ENCODE results near the gene SEPTIN6. TPM values are rescaled to one million over a fixed set of nuclear protein-coding genes. Genes with fewer than 3 reads are reported as not detected.

Gene SEPTIN6
- 10 to 100 TPM; 12.7 to 25.6 (median 19.6) TPM for total RNA-seq
- long read RNA-seq, partial matches to known transcripts: 6 of 11 reads
- long read RNA-seq, other reads (novel, unspliced or antisense): 1 of 11 reads

GRCh38 chrX:119693040-119693995 is at the start of gene SEPTIN6:
Gene SEPTIN6 (minus strand): TSS chrX:119693168. CDS start chrX:119693105, 63 bp downstream.
- WGBS (ENCODE audit: insufficient coverage, low coverage, low lambda C conversion rate, missing lambda C conversion rate): 14% methylated on average over 11 of the region's 59 CpGs
- DNase-seq (peak; percentile 67 to 78 (median 70)), ATAC-seq (peak; percentile 70 to 78 (median 72))
- Histone ChIP-seq H3K36me3 (no peaks in the 10 kb centered on the region), H3K27ac (peak within 1 kb of the TSS; percentile 49 to 88 (median 86)), H3K4me3 (peak within 1 kb of the TSS; percentile 63 to 68 (median 66)), H3K9me3 (no peaks in the 10 kb centered on the region), H3K27me3 (no peaks in the 10 kb centered on the region), H3K4me1 (no peaks in the 10 kb centered on the region)
- TF ChIP-seq POLR2A (IDR thresholded peaks at IDR 0.05) (peak; percentile 65), CTCF (IDR thresholded peaks at IDR 0.05) (no peak)
- intact Hi-C loops (cut with DNase I): no loop called here

GRCh38 chrX:119738742-119739141 is 45.8 kb upstream of the SEPTIN6 start:
- ATAC-seq (no peak), DNase-seq (no peak)
- 61% methylated on average over 4 of the region's 5 CpGs for WGBS (ENCODE audit: insufficient coverage, low coverage, low lambda C conversion rate, missing lambda C conversion rate)
- no peak overlapping the region for H3K4me3 ChIP-seq
- no peak for TF ChIP-seq CTCF (IDR thresholded peaks at IDR 0.05)
- TF ChIP-seq POLR2A (IDR thresholded peaks at IDR 0.05): no peak
- peaks cover 0 to 5% (median 0%) of the 10 kb centered on the region in 4 donors for H3K4me1 ChIP-seq
- no peaks in the 10 kb centered on the region for H3K27me3 ChIP-seq
- H3K36me3 ChIP-seq: no peaks in the 10 kb centered on the region
- no peak overlapping the region for H3K27ac ChIP-seq
- H3K9me3 ChIP-seq: no peaks in the 10 kb centered on the region
- intact Hi-C loops (cut with DNase I): no loop called here

GRCh38 chrX:119736206-119736764 is 43.3 kb upstream of the SEPTIN6 start:
- WGBS (ENCODE audit: insufficient coverage, low coverage, low lambda C conversion rate, missing lambda C conversion rate): 63% methylated on average over 12 of the region's 12 CpGs
- Histone ChIP-seq H3K4me3 (no peak overlapping the region), H3K27ac (no peak overlapping the region), H3K36me3 (no peaks in the 10 kb centered on the region), H3K27me3 (no peaks in the 10 kb centered on the region), H3K9me3 (no peaks in the 10 kb centered on the region), H3K4me1 (peaks cover 0 to 5% (median 0%) of the 10 kb centered on the region in 4 donors)
- TF ChIP-seq CTCF (IDR thresholded peaks at IDR 0.05) (no peak), POLR2A (IDR thresholded peaks at IDR 0.05) (no peak)
- DNase-seq (no peak), ATAC-seq (peak in 1 of 4 donors; percentile 28)
- intact Hi-C loops (cut with DNase I): no loop called here

GRCh38 chrX:119735467-119735866 is 42.5 kb upstream of the SEPTIN6 start:
- WGBS (ENCODE audit: insufficient coverage, low coverage, low lambda C conversion rate, missing lambda C conversion rate): 100% methylated on average over 2 of the region's 6 CpGs
- no peaks in the 10 kb centered on the region for H3K27me3 ChIP-seq
- DNase-seq (no peak), ATAC-seq (peak in 2 of 4 donors; percentile 24 to 60)
- TF ChIP-seq CTCF (IDR thresholded peaks at IDR 0.05) (no peak), POLR2A (IDR thresholded peaks at IDR 0.05) (no peak)
- no peak overlapping the region for H3K27ac ChIP-seq
- H3K4me1 ChIP-seq: peaks cover 0 to 5% (median 0%) of the 10 kb centered on the region in 4 donors
- no peak overlapping the region for H3K4me3 ChIP-seq
- no peaks in the 10 kb centered on the region for H3K36me3 ChIP-seq
- no peaks in the 10 kb centered on the region for H3K9me3 ChIP-seq
- intact Hi-C loops (cut with DNase I): no loop called here

Measured in right lobe of liver (tissue), 6 donors.